OCI-LY7 (cell line): ENCODE results near the gene YTHDF1.

Source experiments
- EZH2phosphoT487 ChIP-seq: fragments of 200-600 bp; sonication (generic); IDR thresholded peaks from 2 replicates; pipeline ENCODE4 v1.6.1; 2018; ENCODE audit warnings: low read depth, borderline replicate concordance, mild to moderate bottlenecking, mixed run types, antibody characterized with exemption, low read length, moderate library complexity, mixed read lengths
- TF ChIP-seq, protein P1 (sequence below): fragments of 200-600 bp; sonication (generic); conservative IDR thresholded peaks from 2 replicates; pipeline ENCODE4 v1.5.1; 2014; ENCODE audit warnings: mild to moderate bottlenecking, antibody characterized with exemption, low read length, moderate library complexity, mixed read lengths

DNA sequence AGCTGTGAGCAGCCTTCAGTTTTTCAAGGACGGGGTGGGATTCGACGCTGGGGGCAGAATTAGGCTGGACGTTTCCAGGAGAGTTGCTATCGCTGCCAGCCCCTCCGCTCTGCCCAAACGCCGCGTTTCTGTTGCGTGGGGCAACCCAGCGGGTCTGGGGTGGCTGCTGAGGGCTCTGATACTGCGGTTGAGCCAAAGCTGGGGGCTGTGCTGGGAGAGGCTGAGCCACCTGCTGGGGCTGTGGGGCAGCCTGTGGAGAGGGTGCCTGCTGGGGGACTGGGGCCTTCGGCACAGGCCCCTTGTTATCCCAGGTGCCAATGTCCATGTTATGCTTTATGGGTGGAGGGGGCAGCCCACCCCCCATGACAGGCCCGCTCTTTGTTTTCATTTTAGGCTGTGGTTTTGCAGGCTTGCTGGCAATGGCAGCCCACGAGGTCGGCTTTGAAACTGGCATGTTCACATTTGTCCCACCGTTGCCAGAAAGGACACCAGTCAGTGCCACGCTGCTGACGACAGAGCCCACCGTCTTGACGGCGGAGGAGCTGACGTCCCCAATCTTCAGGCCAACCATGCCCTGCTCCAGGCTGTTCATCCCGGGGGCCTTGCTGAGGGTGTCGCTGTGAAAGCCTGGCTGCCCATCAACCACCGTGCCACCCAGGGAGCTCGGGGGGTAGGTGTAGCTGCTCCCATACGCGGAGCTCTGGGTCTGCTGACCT is 13.0 kb downstream of the YTHDF1 start:
- TF ChIP-seq EZH2phosphoT487: no peak
- TF ChIP-seq, protein P1, sequence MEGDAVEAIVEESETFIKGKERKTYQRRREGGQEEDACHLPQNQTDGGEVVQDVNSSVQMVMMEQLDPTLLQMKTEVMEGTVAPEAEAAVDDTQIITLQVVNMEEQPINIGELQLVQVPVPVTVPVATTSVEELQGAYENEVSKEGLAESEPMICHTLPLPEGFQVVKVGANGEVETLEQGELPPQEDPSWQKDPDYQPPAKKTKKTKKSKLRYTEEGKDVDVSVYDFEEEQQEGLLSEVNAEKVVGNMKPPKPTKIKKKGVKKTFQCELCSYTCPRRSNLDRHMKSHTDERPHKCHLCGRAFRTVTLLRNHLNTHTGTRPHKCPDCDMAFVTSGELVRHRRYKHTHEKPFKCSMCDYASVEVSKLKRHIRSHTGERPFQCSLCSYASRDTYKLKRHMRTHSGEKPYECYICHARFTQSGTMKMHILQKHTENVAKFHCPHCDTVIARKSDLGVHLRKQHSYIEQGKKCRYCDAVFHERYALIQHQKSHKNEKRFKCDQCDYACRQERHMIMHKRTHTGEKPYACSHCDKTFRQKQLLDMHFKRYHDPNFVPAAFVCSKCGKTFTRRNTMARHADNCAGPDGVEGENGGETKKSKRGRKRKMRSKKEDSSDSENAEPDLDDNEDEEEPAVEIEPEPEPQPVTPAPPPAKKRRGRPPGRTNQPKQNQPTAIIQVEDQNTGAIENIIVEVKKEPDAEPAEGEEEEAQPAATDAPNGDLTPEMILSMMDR: no peak
